GM23248 (cell line): ENCODE results near the gene DLG2. TPM values are rescaled to one million over a fixed set of nuclear protein-coding genes. Genes with fewer than 3 reads are reported as not detected.

ENCODE experiments used
- DNase-seq: peaks from one replicate; pipeline ENCODE4 v3.0.0-alpha.2; 2015
- H2AFZ ChIP-seq: fragments of 200-600 bp; sonication (generic); 2 replicates; pipeline ENCODE4 v1.6.1; 2016; ENCODE audit warnings: antibody characterized with exemption
- H3F3A ChIP-seq: fragments of 200-600 bp; sonication (generic); 2 replicates; pipeline ENCODE4 v1.6.1; 2016; ENCODE audit warnings: mild to moderate bottlenecking, antibody characterized with exemption, mixed run types; ENCODE audit not compliant: insufficient read depth
- H3K27ac ChIP-seq: fragments of 200-600 bp; sonication (generic); 2 replicates; pipeline ENCODE4 v1.5.1; 2016; ENCODE audit warnings: mild to moderate bottlenecking
- H3K27me3 ChIP-seq: fragments of 200-600 bp; sonication (generic); replicated peaks from 2 replicates; pipeline ENCODE4 v1.6.1; 2016; ENCODE audit warnings: mild to moderate bottlenecking; ENCODE audit not compliant: insufficient read depth
- H3K36me3 ChIP-seq: fragments of 200-600 bp; sonication (generic); 2 replicates; pipeline ENCODE4 v1.6.1; 2016; ENCODE audit warnings: low read depth, mild to moderate bottlenecking
- H3K4me1 ChIP-seq: fragments of 200-600 bp; sonication (generic); 2 replicates; pipeline ENCODE4 v1.6.1; 2016; ENCODE audit warnings: mild to moderate bottlenecking; ENCODE audit not compliant: insufficient read depth
- H3K4me2 ChIP-seq: fragments of 200-600 bp; sonication (generic); one replicate; pipeline ENCODE4 v1.6.1; 2016; ENCODE audit warnings: mild to moderate bottlenecking; ENCODE audit not compliant: unreplicated experiment
- H3K4me3 ChIP-seq: fragments of 200-600 bp; sonication (generic); 2 replicates; pipeline ENCODE4 v1.5.1; 2016; ENCODE audit warnings: mild to moderate bottlenecking
- H3K79me2 ChIP-seq: fragments of 200-600 bp; sonication (generic); 2 replicates; pipeline ENCODE4 v1.6.1; 2016; ENCODE audit warnings: mild to moderate bottlenecking; ENCODE audit not compliant: insufficient read depth
- H3K9ac ChIP-seq: fragments of 200-600 bp; sonication (generic); 2 replicates; pipeline ENCODE4 v1.6.1; 2016; ENCODE audit warnings: mild to moderate bottlenecking
- H3K9me2 ChIP-seq: fragments of 200-600 bp; sonication (generic); 2 replicates; pipeline ENCODE4 v1.6.1; 2016; ENCODE audit warnings: mixed run types, mild to moderate bottlenecking, moderate library complexity; ENCODE audit not compliant: insufficient read depth
- H3K9me3 ChIP-seq: fragments of 200-600 bp; sonication (generic); one replicate; pipeline ENCODE4 v1.6.1; 2017; ENCODE audit warnings: low read depth
- H4K20me1 ChIP-seq: fragments of 200-600 bp; sonication (generic); 2 replicates; pipeline ENCODE4 v1.6.0; 2016; ENCODE audit not compliant: insufficient read depth
- EZH2 ChIP-seq: fragments of 200-600 bp; sonication (generic); IDR thresholded peaks from 2 replicates; pipeline ENCODE4 v1.6.1; 2018; ENCODE audit warnings: antibody characterized with exemption, mild to moderate bottlenecking; ENCODE audit not compliant: insufficient read depth, poor library complexity, severe bottlenecking
- EZH2phosphoT487 ChIP-seq: fragments of 200-600 bp; sonication (generic); IDR thresholded peaks from 2 replicates; pipeline ENCODE4 v1.6.1; 2018; ENCODE audit warnings: antibody characterized with exemption, moderate library complexity, mild to moderate bottlenecking, low read depth; ENCODE audit not compliant: insufficient read depth
- WGBS, 2 experiments: methylation state at CpG; one replicate each; pipeline ENCODE4 v1.1.6; 2015 to 2017; ENCODE audit warnings: low lambda C conversion rate in 2 of 2, low coverage in 1 of 2; ENCODE audit errors: missing lambda C conversion rate in 2 of 2; 5-methylcytosine and 5-hydroxymethylcytosine counted together
- in situ Hi-C: fragments of 300-500 bp; cut with MboI; formaldehyde crosslinking; loops from 2 replicates; pipeline ENCODE4 v1.15.0; 2020
- polyA plus RNA-seq: library from polyadenylated mRNA; unstranded; fragments of >200 nt; fragmentation: Nextera tagmentation; extraction: Ambion mirVana; gene quantifications from 2 replicates; pipeline ENCODE4 v1.2.1, GENCODE V29; 2016
- total RNA-seq: library from RNA; depleted of rRNA; stranded (reverse); fragments of >200 nt; shearing (Covaris generic); gene quantifications from 2 replicates; pipeline ENCODE4 v1.2.3, GENCODE V29; 2014

Gene DLG2
- total and polyA plus RNA-seq, 2 experiments from 2014 or later, result 1.1 to 1.7 TPM

DNA sequence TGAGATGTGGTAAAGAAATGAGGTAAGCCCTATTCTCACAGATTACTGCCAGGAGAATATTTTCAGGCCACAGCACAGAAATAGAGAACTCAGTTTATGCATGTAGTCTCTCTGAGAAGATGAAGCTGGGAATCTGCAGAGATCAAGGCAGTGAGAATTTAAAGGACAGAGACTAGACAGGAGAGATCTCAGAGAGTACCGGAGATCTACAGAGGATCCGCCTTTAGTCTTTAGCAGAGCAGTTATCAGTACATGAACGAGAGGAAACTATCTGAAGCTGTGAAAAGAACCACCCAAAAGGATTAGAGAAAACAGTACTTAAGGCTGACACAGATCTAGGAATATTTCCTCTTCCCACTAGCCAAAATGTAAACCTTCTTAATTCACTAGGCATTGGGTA lies 101.5 kb downstream of the DLG2 start:
- no peaks in the 10 kb centered on the region for H3K4me1 ChIP-seq
- H3K27ac ChIP-seq, result no peak overlapping the region
- H3K36me3 ChIP-seq, result no peaks in the 10 kb centered on the region
- H3K4me3 ChIP-seq, result no peak overlapping the region
- DNase-seq, result no peak
- 0 out of 2 replicates have a peak, but pooled peaks cover 4% of the 10 kb centered on the region for H3K9me2 ChIP-seq
- in situ Hi-C loops, result no loop called here
- H2AFZ ChIP-seq, result no peak overlapping the region
- no peaks in the 10 kb centered on the region for H4K20me1 ChIP-seq
- WGBS, 2 experiments, result 30 to 43% methylated on average over 3 of the region's 3 CpGs
- no peak overlapping the region for H3K4me2 ChIP-seq
- no peaks in the 10 kb centered on the region for H3K79me2 ChIP-seq
- no peak overlapping the region for H3K9ac ChIP-seq
- H3K9me3 ChIP-seq, result no peaks in the 10 kb centered on the region
- no peak for TF ChIP-seq EZH2phosphoT487
- no peak for TF ChIP-seq EZH2
- no peaks in the 10 kb centered on the region for H3F3A ChIP-seq
- no peaks in the 10 kb centered on the region for H3K27me3 ChIP-seq

DNA sequence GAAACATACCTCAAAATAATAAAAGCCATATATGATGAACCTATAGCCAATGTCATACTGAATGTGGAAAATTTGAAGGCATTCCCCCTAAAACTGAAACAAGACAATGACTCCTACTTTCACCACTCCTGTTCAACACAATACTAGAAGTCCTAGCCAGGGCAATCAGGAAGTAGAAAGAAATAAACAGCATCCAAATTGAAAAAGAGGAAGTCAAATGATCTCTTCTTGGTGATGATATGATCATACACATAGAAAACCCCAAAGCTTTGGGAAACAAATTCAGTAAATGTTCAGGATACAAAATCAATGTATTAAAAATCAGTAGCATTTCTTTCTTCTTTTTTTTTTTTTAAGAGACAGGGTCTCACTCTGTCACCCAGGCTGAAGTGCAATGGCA lies 109.9 kb downstream of the DLG2 start:
- Histone ChIP-seq H3K4me2 (no peak overlapping the region), H3K36me3 (no peaks in the 10 kb centered on the region), H3K9me3 (no peaks in the 10 kb centered on the region), H3F3A (no peaks in the 10 kb centered on the region), H3K79me2 (no peaks in the 10 kb centered on the region), H2AFZ (no peak overlapping the region), H3K27ac (no peak overlapping the region), H4K20me1 (no peaks in the 10 kb centered on the region), H3K9ac (no peak overlapping the region), H3K27me3 (no peaks in the 10 kb centered on the region), H3K4me3 (no peak overlapping the region), H3K9me2 (no peaks in the 10 kb centered on the region), H3K4me1 (no peaks in the 10 kb centered on the region)
- DNase-seq, result no peak
- TF ChIP-seq EZH2 (no peak), EZH2phosphoT487 (no peak)
- in situ Hi-C loops, result no loop called here

DNA sequence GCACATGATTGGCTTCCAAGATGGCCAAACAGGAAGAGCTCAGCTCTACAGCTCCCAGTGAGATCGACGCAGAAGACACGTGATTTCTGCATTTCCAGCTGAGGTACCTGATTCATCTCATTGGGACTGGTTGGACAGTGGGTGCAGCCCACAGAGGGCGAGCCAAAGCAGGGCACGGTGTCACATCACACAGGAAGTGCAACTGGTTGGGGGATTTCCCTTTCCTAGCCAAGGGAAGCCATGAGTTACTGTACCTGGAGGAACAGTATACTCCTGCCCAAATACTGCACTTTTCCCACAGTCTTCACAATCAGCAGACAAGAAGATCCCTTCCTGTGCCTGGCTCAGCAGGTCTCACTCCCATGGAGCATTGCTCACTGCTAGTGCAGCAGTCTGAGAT lies 131.2 kb downstream of the DLG2 start:
- H3K79me2 ChIP-seq, result no peaks in the 10 kb centered on the region
- no peaks in the 10 kb centered on the region for H3K36me3 ChIP-seq
- no peaks in the 10 kb centered on the region for H4K20me1 ChIP-seq
- no peaks in the 10 kb centered on the region for H3K9me2 ChIP-seq
- TF ChIP-seq EZH2 (no peak), EZH2phosphoT487 (no peak)
- H3K4me1 ChIP-seq, result no peaks in the 10 kb centered on the region
- no peak overlapping the region for H3K4me3 ChIP-seq
- 66 to 68% methylated on average over 5 of the region's 5 CpGs for WGBS, 2 experiments
- H3K9ac ChIP-seq, result no peak overlapping the region
- no peak overlapping the region for H3K4me2 ChIP-seq
- DNase-seq, result no peak
- no peaks in the 10 kb centered on the region for H3K9me3 ChIP-seq
- H3F3A ChIP-seq, result no peaks in the 10 kb centered on the region
- in situ Hi-C loops, result no loop called here
- no peak overlapping the region for H2AFZ ChIP-seq
- H3K27ac ChIP-seq, result no peak overlapping the region
- no peaks in the 10 kb centered on the region for H3K27me3 ChIP-seq

DNA sequence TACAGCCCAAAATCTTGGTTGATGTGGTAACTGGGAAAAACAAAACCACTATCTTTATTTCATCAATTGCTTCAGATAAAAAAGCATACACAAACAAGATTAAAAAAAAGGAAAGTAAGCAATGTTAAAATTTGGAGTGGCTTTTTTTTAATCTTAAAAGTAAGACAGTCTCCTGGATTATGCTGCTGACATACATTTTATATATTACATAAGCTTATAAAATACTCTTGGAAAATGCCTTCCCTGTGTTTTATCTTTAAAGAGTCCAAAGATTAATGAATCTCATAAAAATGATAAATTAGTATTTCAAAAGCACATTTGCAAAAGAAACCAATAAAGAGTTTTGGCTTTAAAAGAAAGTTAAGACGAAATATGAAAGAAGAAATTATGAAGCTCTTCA lies 132.7 kb downstream of the DLG2 start:
- H3K79me2 ChIP-seq, result no peaks in the 10 kb centered on the region
- WGBS, 2 experiments, result 0 to 10% methylated on average over 1 of the region's 1 CpG
- DNase-seq, result no peak
- H3K36me3 ChIP-seq, result no peaks in the 10 kb centered on the region
- no peak overlapping the region for H3K4me2 ChIP-seq
- no peak overlapping the region for H2AFZ ChIP-seq
- H4K20me1 ChIP-seq, result no peaks in the 10 kb centered on the region
- no peaks in the 10 kb centered on the region for H3K27me3 ChIP-seq
- H3F3A ChIP-seq, result no peaks in the 10 kb centered on the region
- TF ChIP-seq EZH2phosphoT487, result no peak
- no peak for TF ChIP-seq EZH2
- no peak overlapping the region for H3K4me3 ChIP-seq
- H3K4me1 ChIP-seq, result no peaks in the 10 kb centered on the region
- H3K9me3 ChIP-seq, result no peaks in the 10 kb centered on the region
- no peak overlapping the region for H3K27ac ChIP-seq
- in situ Hi-C loops, result no loop called here
- H3K9me2 ChIP-seq, result no peaks in the 10 kb centered on the region
- no peak overlapping the region for H3K9ac ChIP-seq

- no peak overlapping the region for H3K9ac ChIP-seq
- H3F3A ChIP-seq, result no peaks in the 10 kb centered on the region
- no peak overlapping the region for H3K27ac ChIP-seq
- no peak overlapping the region for H3K4me2 ChIP-seq
- H3K4me3 ChIP-seq, result no peak overlapping the region
- H3K27me3 ChIP-seq, result no peaks in the 10 kb centered on the region
- H3K9me2 ChIP-seq, result no peaks in the 10 kb centered on the region
- no peaks in the 10 kb centered on the region for H3K4me1 ChIP-seq
- H3K9me3 ChIP-seq, result no peaks in the 10 kb centered on the region
- no peak overlapping the region for H2AFZ ChIP-seq
- H4K20me1 ChIP-seq, result no peaks in the 10 kb centered on the region
- DNase-seq, result no peak
- H3K79me2 ChIP-seq, result no peaks in the 10 kb centered on the region
- no peak for TF ChIP-seq EZH2phosphoT487
- TF ChIP-seq EZH2, result no peak
- H3K36me3 ChIP-seq, result no peaks in the 10 kb centered on the region
- 13 to 17% methylated on average over 2 of the region's 2 CpGs for WGBS, 2 experiments
- in situ Hi-C loops, result no loop called here
These were observed 141.2 kb downstream of the DLG2 start for GRCh38 chr11:85485902-85486301.
